Fibroblast of skin of right biceps (primary cell): Measurements from ENCODE around the gene PDE6B.
"Not testable (repeated sequence)": the region's sequence is repeated elsewhere in the genome, so short reads cannot be mapped to it uniquely, and the experiment has no call there.

Experiments used
- DNase-seq: peaks from one replicate; pipeline ENCODE4 v3.0.0-alpha.2; 2013

Gene PDE6B

DNA sequence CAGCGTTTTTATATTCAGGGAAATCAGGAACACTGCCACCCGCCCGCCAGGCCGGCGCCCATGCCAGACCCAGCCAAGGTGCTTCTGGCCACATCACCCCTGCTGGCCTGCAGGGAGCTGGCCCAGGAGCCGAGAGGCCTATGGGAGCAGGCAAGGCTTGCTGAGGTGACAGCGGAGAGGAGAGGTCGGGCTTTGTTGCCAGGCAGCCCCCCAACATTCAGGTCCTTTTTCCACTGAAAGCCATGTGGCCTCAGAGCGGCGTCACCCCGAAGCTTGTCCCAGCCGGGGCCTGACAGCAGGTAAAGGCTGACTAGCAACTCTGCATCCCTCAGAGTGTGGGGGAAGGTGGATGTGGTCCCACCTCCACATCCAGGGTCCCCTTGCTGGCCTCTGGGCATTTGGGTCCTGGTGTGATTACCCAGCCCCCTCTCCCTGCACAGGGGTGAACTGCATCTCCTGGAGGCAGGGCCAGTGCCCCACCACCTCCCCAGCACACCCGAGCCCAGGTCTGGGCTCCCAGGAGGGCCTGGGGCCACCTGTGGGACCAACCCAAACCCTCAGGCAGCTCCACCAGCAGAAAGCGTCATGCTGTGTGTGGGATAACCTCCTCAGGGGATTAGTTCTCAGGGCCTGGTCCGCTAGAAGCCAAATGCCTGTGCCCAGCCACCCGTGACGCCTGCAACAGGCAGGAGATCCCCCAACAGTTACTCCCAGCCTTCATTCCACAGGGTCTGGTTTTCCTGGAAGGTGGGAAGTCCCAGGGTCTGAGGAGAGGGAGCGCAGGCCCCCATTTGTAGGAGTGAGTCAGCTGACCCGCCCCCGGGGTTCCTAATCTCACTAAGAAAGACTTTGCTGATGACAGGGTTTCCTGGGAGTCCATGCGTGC, at the start of gene PDE6B:
Gene PDE6B (plus strand): TSS at position 869 of the 886 bp plus-strand sequence. CDS start 54 bp downstream, outside the sequence.
- no peak for DNase-seq

DNA sequence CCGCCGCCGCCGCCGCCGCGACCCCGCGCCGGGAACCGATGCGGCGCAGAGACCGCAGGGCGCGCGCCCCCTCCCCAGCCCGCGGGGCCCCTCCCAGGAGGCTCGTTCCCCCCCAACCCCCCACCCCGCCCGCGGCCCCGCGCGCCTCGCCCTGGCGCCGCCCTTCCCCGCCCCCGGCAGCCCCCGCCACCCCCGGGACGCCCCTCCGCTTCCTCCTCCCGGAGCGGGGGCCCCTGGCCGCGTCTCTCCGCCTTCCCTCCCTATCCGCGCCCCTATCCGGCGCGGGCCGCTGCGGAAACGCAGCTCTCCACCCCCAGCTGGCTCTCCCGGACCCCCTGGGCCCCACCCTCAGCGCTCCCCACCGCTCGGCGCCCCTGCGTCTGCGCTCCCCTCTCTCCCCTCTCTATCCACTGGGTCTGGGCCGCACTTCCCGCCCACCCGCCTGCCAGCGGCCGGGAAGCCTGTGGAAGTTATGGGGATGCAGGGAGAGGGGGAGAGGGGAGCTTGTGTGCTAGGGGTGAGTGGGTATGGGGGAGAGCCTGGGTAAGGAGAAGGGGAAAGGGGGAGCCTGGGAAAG, 49.0 kb upstream of the PDE6B start, which contains the start of gene TMEM271:
Gene TMEM271 (minus strand): TSS at position 51 of the 577 bp plus-strand sequence. CDS start 233 bp downstream, outside the sequence.
- DNase-seq: no peak

DNA sequence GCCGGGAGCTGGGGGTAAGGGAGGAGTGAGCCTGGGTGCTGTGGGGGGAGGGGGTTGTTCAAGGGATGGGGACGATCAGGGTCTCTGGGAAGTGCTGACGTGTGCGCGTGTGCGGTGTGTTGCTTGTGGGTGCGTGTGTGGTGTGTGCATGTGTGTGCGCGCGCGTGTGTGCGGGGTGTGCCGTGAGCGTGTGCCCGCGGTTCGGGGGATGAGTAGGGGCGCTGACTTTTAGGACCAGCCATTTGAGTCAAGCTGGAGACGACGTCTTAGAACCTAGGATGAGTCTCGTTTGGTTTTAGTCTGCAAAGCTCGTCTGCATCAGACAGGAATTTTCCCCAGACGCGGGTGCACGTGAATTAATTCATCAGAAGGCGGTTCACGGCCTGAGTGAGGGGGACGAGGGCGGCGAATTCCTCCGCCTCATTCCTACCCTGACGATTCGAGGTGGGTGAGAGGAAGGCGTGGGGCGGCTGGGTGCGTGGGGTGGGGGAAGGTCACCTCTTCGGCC, 48.3 kb upstream of the PDE6B start:
- no peak for DNase-seq

DNA sequence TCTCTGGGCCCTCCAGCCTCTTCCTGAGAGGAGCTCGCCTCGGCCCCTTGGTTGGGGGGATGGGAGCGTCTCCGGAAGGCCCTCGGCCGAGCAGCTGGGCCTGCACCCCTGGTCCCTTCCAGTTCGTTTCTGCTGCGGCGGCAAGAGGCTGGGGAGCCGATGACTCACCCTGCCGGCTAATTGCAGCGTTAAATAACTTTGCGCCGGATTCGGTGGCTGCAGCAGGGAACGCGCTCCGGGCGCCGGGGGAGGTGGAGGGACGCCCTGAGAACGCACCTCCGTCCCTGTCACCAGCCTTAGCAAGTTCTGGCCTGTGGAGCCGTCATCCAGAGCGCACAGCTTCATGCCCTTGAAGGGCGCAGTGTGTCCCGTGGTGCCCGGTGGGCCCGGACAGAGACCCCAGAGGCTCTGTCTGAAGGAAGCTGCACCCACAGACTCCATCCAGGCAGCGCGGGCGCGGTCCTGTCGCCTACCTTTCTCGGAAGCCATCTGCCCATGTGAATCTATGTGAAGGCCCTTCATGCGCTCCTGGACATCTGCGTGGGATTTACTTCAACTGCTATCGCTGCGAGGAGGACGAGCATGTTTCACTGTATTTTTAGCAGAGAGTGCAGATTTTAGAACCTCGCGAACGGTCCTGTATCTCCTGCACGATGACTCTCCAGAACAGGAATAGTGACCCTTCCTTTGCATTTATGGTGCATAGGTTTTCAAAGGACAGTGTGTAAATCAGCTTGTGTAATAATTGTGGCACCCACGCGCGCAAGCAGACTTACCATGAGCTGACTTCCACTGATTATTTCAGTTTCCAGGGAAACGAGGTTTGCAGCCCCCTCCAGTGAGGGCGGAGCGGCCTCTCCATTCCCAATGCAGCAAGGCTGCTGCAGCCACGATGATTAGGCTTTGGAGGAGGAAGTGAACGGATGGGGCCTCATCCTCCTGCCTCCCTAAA, 47.6 kb upstream of the PDE6B start:
- DNase-seq: peak; percentile 50

DNA sequence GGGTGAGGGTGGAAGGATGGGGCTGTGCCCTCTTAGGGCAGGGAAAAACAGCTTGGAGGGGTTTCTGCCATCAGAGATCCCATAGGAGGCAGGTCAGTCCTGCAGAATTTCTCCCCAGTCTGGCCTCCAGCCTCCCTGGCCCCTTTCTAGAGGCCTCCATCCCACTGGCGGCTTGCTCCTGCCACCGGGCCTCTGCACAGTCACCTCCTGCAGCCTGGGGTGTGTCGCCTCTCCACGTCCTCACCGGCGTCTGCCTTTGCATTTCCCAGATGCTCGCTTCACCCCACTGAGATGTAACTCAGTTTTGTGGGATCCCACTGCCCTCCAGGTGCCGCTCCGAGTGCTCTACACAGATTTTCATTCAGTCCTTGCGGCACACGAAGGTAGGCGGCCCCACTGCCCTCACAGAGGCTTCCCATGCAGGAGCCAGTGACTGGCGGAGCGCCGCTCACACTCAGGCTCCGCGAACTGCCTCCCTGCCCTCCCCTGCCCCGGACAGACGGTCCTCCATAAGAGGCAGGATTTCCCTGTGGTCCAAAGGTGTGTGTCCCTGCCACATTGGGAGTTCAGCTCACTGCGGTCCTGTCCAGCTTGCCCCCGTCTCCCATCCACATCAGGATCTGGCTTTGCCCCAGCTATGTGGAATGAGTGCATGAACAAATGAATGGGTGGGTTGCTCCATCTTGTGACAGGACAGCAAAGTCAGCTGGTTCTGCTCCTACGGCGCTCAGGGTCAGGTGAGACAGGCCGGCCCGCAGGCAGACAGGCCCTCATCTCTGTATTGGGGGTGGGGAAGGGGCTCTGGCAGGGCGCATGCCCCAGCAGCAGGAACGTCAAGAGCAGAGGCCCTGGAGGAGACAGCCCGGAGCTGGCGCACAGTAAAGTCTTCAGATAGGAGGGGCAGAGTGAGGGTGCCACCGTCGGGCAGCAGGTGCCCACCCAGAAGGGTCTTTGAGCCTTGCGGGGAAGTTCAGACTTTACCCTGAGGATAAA, 46.6 kb upstream of the PDE6B start:
- no peak for DNase-seq

DNA sequence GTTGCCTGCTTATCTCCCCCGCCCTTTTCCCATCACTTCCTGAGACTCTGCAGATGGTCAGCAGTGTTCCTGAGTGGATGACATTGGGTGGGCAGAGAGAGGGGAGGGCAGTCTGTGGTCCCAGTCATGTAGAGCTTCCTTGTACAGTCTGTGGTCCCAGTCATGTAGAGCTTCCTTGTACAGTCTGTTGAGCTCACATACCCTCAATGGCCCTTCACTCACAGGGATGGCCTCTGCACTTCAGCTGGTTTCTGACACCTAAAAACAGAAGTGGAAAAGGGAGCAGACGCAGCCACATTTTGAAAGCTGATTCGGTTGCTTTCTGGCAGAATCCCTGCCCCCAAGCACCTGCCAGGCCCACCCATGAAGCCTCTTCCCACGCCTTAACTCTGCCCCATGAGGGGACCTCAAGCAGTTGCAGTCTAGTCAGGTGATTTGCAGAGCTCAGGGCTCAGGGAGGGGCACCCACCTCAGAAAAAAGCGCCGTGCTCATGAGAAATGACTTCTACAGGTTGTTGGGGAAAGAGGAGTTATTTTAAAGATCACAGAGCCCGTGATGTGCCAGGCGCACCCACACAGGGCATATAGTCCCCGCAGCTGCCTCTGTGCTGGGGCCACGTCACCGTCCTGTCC, 45.7 kb upstream of the PDE6B start:
- DNase-seq: no peak

DNA sequence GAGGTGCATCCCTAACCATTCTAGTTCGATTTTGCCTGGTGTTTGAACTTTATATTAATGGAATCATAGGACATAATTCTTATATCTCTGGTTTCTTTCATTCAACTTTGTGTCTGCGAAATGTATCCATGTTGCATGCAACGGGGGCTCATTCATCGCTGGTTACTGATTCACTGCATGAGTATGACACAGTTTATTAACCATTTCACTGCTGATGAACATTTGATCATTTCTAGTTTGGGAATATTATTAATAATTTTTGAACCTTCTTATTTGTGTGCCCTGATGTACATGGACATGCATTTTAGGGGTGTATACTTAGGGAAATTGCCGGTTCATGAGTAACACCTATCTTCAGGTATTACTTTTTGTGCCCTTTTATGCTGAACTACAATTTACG, 44.2 kb upstream of the PDE6B start:
- no peak for DNase-seq

DNA sequence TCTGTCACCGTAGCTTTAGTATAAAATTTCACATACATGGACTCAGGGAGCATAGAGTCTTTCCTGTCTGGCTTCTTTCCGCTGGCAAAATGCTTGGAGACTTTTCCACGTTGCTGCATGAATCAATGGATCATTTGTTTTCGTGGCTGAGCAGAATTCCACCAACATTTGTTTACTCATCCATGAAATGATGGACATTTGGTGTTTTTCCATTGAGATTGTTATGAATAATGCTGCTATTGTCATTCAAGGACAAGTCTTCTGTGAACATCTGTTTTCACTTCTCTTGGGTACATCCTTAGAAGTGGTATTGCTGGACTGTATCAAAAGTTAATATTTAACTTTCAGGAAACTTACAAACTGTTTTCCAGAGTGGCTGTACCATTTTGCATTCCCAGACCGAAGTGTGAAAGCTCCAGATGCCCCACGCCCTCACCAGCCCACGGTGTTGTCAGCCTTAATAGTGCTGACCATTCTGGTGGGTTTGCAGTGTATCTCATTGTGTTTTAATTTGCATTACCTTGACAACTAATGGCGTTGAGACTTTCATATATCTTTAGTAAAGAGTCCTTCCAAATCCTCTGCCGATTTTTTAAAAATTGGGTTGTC, 43.5 kb upstream of the PDE6B start:
- no peak for DNase-seq

DNA sequence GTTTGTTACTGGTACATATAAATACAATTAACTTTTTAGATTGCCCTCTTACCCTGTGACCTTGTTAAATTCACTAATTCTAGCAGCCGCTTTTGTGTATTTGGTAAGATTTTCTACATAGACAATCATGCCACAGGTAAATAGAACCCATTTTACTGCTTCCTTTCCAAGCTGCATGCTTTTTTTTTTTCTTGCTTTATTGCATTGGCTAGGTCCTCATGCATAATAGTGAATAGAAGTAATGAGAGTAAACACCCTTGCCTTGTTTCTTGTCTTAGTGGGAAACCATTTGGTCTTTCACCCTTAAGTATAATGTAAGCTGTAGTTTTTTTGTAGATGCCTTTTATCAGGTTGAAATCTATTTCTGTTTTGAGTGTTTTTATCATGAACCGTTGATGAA, 41.6 kb upstream of the PDE6B start:
- DNase-seq: no peak

DNA sequence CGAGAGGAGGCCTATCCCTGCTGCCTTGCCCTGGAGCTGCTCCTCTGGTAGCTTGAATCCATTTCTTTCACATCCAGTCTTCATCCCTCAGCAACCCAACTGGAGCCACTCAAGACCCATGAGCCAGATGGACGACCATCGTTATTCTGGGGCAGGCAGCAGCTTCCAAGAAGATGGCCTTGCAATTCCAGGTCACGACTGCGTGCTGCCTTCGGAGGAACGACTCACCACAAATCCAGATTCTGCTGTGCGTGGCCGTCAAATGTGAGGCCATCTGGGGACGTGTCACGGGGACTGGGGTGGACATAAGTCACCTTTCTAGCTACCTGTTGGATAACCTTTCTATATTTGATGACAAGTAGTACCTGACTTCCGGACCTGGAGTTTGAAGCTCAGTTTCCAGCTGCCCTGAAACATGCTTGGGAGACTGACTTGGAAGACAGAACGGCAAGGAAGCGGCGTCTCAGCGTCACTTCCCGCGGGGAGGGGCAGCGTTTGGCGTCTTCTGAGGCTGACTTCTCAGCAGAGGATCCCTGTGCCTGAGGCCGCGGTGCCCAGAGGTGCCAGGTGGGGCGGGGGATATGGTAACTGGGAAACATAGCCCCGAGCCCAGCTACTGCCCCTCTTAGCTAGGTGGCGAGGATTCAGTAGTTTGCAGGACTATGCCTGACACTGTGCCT, 37.6 kb upstream of the PDE6B start:
- DNase-seq: no peak

DNA sequence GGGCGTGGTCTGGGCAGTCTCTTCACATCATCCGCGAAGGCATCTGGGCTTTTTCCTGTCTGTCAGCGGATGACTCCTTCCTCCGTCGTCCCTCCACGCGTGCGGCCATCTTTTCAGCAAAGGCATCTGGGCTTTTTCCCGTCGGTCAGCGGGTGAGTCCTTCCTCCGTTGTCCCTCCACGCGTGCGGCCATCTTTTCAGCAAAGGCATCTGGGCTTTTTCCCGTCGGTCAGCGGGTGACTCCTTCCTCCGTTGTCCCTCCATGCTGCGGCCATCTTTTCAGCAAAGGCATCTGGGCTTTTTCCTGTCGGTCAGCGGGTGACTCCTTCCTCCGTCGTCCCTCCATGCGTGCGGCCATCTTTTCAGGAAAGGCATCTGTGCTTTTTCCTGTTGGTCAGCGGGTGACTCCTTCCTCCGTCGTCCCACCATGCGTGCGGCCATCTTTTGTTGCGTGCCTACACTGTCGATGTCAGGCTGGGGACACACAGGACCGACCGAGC, 37.0 kb upstream of the PDE6B start:
- no peak for DNase-seq

DNA sequence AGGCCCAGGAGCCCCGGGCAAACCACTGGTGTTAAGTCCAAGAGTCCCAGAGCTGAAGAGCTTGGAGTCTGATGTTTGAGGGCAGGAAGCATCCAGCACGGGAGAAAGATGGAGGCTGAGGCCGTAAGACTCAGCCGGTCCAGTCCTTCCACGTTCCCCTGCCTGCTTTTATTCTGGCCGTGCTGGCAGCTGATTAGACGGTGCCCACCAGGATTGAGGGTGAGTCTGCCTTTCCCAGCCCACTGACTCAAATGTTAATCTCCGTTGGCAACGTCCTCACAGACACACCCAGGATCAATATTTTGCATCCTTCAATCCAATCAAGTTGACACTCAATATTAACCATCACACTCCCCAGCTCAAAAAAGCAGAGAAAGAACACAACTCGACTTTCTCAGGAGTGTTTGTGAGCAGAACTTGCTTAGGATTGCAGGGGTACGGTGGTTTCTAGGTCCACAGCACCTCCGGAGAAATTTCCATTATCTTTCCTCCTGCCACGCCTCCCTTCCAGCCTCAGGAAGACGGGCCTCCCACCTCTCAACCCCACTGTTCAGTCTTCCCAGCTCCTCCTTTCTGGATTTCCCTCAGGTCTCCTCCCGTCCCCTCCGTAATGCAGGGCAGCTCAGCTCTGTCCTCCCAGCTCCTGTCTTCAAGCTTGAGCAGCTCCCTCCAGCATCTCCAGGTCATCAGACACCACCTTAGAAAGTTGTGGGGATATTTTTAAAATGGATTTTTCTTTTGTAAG, 36.0 kb upstream of the PDE6B start:
- DNase-seq: no peak

DNA sequence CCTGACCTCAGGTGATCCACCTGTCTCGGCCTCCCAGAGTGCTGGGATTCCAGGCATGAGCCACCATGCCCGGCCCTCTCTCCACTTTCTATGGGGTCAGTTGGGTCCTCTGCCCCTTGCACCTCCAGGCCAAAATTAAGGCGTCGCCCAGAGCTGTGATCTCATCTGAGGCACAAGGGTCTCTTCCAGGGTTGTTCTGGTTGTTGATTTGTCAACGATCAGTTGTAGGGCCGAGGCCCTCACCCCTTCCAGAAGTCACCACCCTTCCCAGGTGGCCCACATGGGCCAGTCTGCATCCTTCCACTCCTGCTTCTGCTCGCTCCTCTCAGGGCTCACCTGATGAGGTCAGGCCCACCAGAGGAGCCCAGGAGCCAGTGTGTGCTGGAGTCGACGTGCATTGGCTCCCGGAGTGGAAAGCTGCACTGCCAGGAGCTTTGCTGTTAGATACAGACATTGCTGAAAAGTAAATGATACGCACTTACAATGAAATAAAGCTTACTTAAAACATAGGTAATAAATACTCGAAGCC, 35.0 kb upstream of the PDE6B start:
- no peak for DNase-seq

DNA sequence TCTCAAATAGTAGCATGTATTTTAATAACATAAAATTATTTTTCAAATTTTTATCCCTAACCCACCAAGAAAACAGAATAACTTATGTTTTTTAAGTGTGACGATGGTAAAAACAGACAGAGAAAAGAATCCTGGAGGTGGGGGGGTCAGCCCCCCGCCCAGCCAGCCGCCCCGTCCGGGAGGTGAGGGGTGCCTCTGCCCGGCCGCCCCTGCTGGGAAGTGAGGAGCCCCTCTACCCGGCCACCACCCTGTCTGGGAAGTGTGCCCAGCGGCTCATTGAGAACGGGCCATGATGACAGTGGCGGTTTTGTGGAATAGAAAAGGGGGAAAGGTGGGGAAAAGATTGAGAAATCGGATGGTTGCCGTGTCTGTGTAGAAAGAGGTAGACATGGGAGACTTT, 33.2 kb upstream of the PDE6B start:
- not testable (repeated sequence) for DNase-seq

DNA sequence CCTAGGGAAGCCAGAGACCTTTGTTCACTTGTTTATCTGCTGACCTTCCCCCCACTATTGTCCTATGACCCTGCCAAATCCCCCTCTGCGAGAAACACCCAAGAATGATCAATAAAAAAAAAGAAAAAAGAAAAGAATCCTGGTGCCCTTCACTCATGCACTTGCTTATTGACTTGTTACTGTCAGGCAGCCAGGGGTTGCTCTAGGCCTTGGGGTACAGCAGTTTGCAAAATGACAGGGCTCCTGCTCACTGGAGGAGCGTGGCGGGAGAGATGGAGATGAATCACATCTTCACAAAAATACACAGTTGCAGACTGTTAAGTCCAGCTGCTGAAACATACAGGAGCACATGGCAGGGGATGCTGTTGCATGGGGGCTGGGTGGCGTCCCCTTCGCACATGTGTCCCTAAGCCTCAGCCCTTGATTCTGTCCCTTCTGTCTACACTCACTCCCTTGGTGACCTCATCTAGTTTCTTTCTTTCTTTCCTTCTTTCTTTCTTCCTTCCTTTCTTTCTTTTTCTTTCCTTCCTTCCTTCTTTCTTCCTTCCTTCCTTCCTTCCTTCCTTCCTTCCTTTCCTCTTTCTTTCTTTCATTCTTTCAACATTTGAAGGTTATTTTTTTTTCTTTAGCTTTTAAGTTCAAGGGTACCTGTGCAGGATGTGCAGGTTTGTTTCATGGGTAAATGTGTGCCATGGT, 32.4 kb upstream of the PDE6B start:
- no peak for DNase-seq

DNA sequence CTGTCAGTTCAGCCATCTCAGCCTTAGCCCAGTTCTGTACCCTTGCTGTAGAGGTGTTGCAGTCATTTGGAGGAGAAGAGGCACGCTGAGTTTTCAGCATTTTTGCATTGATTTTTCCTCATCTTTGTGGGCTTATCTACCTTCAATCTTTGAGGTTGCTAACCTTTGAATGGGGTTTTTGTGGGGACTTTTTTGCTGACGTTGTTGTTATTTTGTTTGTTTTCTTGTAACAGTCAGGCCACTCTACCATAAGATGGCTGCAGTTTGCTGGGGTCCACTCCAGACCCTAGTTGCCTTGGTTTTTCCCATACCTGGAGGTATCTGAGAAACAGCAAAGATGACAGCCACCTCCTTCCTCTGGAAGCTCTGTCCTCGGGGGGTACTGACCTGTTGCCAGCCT, 26.4 kb upstream of the PDE6B start:
- DNase-seq: no peak

DNA sequence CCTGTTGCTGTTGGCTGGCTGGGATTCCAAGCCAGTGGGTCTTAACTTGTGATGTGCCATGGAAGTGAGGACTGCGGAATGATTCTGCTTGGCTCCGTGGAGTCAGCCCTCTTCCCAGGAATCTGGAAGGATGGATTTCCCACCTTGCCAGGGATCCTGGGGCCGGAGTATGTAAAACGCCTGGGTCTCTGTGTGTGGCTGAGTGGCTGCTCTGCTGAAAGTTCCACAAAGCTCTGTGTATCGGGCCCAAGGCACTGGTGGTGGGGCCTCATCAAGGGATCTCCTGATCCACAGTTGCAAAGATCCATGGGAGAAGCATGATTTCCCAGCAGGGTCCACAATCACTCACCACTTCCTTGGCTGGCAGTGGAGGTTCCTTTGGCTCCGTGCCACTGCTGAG, 25.2 kb upstream of the PDE6B start:
- no peak for DNase-seq

DNA sequence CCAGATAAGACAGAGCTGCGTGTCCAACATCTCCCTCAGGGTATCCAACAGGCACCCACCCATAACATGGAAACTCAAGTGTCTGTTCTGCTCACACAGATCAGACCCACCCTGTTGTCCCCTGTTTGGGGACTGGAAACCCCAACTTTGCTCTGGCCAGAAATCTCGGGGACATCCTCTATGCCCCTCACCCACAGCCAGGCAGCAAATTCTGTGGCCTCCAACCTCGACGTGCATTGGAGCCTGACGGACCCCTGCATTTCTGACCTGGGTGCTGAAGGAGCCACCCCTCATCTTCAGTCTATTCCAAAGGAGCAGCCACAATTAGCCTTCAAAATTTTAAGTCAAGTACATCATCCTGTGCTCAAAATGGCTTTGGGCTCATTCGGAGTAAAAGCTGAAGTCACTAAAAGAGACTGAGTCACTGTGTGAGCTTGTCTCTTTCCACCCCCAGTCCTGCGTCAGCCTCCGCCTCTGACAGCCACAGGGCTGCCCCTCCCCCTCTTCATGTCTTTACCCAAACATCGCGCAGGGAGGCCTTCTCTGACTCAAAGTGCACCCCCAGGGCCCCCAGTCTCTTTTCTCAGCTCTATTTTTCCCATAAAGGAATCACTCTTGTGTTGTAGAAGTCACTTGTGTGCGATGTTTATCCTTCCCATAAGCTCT, 24.4 kb upstream of the PDE6B start:
- no peak for DNase-seq
